ENCODE data around the gene ZNRF4.

ZNRF4 gene

GRCh38 chr19:5503598-5503997 lies 48.4 kb downstream of the ZNRF4 start:
- Histone ChIP-seq H3K9ac (ENCODE audit: low read length) (no peak overlapping the region), H4K20me1 (ENCODE audit: low read depth, low read length) (no peaks in the 10 kb centered on the region), H3K36me3 (ENCODE audit: low read length) (no peaks in the 10 kb centered on the region), H3K27ac (ENCODE audit: low read depth, low read length) (no peak overlapping the region), H3K79me2 (ENCODE audit: insufficient read depth, low read length) (no peaks in the 10 kb centered on the region), H3K4me2 (ENCODE audit: low read depth, low read length, poor library complexity, severe bottlenecking) (no peak overlapping the region), H3K9me3 (ENCODE audit: insufficient read depth, low read length) (peaks cover 9% of the 10 kb centered on the region; the same call in 1 of the 2 replicates), H3K27me3 (ENCODE audit: low read length) (no peaks in the 10 kb centered on the region), H3F3A (ENCODE audit: insufficient read depth) (no peaks in the 10 kb centered on the region), H2AFZ (ENCODE audit: low read depth, low read length, severe bottlenecking) (no peak overlapping the region), H3K9me2 (replicated peaks; ENCODE audit: insufficient read depth, low read length) (no peaks in the 10 kb centered on the region), H3K4me3 (ENCODE audit: insufficient read depth, low read length, poor library complexity, severe bottlenecking) (no peak overlapping the region)
- TF ChIP-seq CTCF (IDR thresholded peaks at IDR 0.05; ENCODE audit: insufficient read depth, low read length, poor library complexity, severe bottlenecking) (peak; percentile 9), EZH2phosphoT487 (conservative IDR thresholded peaks at IDR 0.05; ENCODE audit: low read length) (no peak)

- H4K20me1 ChIP-seq (ENCODE audit: low read depth, low read length): no peaks in the 10 kb centered on the region
- no peak overlapping the region for H3K27ac ChIP-seq (ENCODE audit: low read depth, low read length)
- H3F3A ChIP-seq (ENCODE audit: insufficient read depth): no peaks in the 10 kb centered on the region
- H3K4me3 ChIP-seq (ENCODE audit: insufficient read depth, low read length, poor library complexity, severe bottlenecking): no peak overlapping the region
- TF ChIP-seq CTCF (IDR thresholded peaks at IDR 0.05; ENCODE audit: insufficient read depth, low read length, poor library complexity, severe bottlenecking) (no peak), EZH2phosphoT487 (conservative IDR thresholded peaks at IDR 0.05; ENCODE audit: low read length) (no peak)
- H3K79me2 ChIP-seq (ENCODE audit: insufficient read depth, low read length): no peaks in the 10 kb centered on the region
- no peaks in the 10 kb centered on the region for H3K9me2 ChIP-seq (replicated peaks; ENCODE audit: insufficient read depth, low read length)
- H3K36me3 ChIP-seq (ENCODE audit: low read length): no peaks in the 10 kb centered on the region
- H3K9me3 ChIP-seq (ENCODE audit: insufficient read depth, low read length): peaks cover 9% of the 10 kb centered on the region; the same call in 1 of the 2 replicates
- H3K27me3 ChIP-seq (ENCODE audit: low read length): no peaks in the 10 kb centered on the region
- no peak overlapping the region for H2AFZ ChIP-seq (ENCODE audit: low read depth, low read length, severe bottlenecking)
- H3K9ac ChIP-seq (ENCODE audit: low read length): no peak overlapping the region
- no peak overlapping the region for H3K4me2 ChIP-seq (ENCODE audit: low read depth, low read length, poor library complexity, severe bottlenecking)
Measured at GRCh38 chr19:5504114-5504513, 48.9 kb downstream of the ZNRF4 start.

Data from SU-DHL-6 (cell line).